ENCODE results near the gene ALDH9A1. TPM values are rescaled to one million over a fixed set of nuclear protein-coding genes. Genes with fewer than 3 reads are reported as not detected.

The ALDH9A1 gene
- total and polyA plus RNA-seq, 10 of the 15 experiments (the other 5 are each of a cell fraction or from before 2014, with no cell fraction given), result 25.7 to 106 (median 36.3) TPM

GRCh38 chr1:165686121-165686970 is 12.0 kb downstream of the ALDH9A1 start:
- Histone ChIP-seq H2AFZ (ENCODE audit: control insufficient read depth, low read depth, low read length) (peak overlapping the region; percentile 28), H3K4me3 (peak overlapping the region; percentile 21), H3K9me3 (replicated peaks; ENCODE audit: control insufficient read depth, insufficient read depth, low read length) (no peaks in the 10 kb centered on the region; the same call in 2 of the 3 replicates), H3K4me2 (ENCODE audit: control insufficient read depth, insufficient read depth) (peak overlapping the region; percentile 76), H3K4me1 (ENCODE audit: control insufficient read depth, insufficient read depth, low read length) (peaks cover 10% of the 10 kb centered on the region), H3K27ac (ENCODE audit: control insufficient read depth, insufficient read depth) (peak overlapping the region; percentile 77), H3K27me3 (replicated peaks in 1 of 2; ENCODE audit: control insufficient read depth in 2 of 2, insufficient read depth in 2 of 2, low read length in 1 of 2) (no peaks in the 10 kb centered on the region), H3K79me2 (ENCODE audit: control insufficient read depth, insufficient read depth, low read length) (peaks cover 18% of the 10 kb centered on the region), H3K9ac (ENCODE audit: control insufficient read depth, insufficient read depth, low read length) (peak overlapping the region; percentile 33; the same call in 1 of the 2 replicates), H3K36me3 (ENCODE audit: control insufficient read depth in 2 of 2, insufficient read depth in 2 of 2, low read length in 1 of 2) (peaks cover 0 to 30% of the 10 kb centered on the region in 2 experiments; a peak in 3 of 4 replicates), H4K20me1 (ENCODE audit: control insufficient read depth, insufficient read depth) (no peaks in the 10 kb centered on the region)
- ATAC-seq (peak; percentile 90), DNase-seq (ENCODE audit: low read depth, low spot score) (peak; percentile 24), FAIRE-seq (no peak)
- 41% methylated on average over 6 of the region's 6 CpGs for WGBS (ENCODE audit: insufficient coverage, insufficient replicate concordance, low lambda C conversion rate, missing lambda C conversion rate)
- POLR2A ChIA-PET, result interaction anchor here (0.7 to 1.7 kb wide), 5 partner anchors 11 to 237 kb away, joined by 3 to 13 read pairs (median 3); partner anchors contain the start of gene ALDH9A1
- CTCF ChIA-PET, result interaction anchor here (0.7 to 6.5 kb wide), 34 partner anchors 9 to 240 kb away, joined by 3 to 62 read pairs (median 4); partner anchors contain the start of genes ALDH9A1, TMCO1 and UCK2
- BruUV-seq (replicated peaks), result no TSS peak
- RAD21 ChIA-PET (ENCODE audit: unreplicated experiment), result interaction anchor here (0.7 to 2.2 kb wide), 16 partner anchors 10 to 228 kb away, joined by 3 to 21 read pairs (median 3); partner anchors contain the start of genes ALDH9A1 and TMCO1
- in situ Hi-C loops (cut with MboI), result no loop called here
- intact Hi-C loops (cut with micrococcal nuclease; ENCODE audit: unreplicated experiment), result no loop called here
- SMC1A ChIA-PET (ENCODE audit: uncharacterized antibody, unreplicated experiment), result interaction anchor here (0.6 to 2.5 kb wide), 24 partner anchors 11 to 484 kb away, joined by 3 to 26 read pairs (median 4); partner anchors contain the start of genes ALDH9A1, MGST3 and TMCO1
- TF ChIP-seq BCLAF1 (IDR thresholded peaks at IDR 0.05), result no peak
- no peak for TF ChIP-seq GATAD2B (conservative IDR thresholded peaks at IDR 0.05; ENCODE audit: low read depth)
- no peak for TF ChIP-seq FOXK2 (IDR thresholded peaks at IDR 0.05)
- peak; percentile 32 for TF ChIP-seq RAD21 (IDR thresholded peaks at IDR 0.05; ENCODE audit: insufficient read depth, low read depth, low read length)
- TF ChIP-seq RELA (IDR thresholded peaks at IDR 0.05; ENCODE audit: borderline replicate concordance, partially characterized antibody), result no peak
- no peak for TF ChIP-seq BCL11A (IDR thresholded peaks at IDR 0.05; ENCODE audit: low read depth, low read length)
- no peak for TF ChIP-seq GABPA (IDR thresholded peaks at IDR 0.05; ENCODE audit: low read depth)
- no peak for TF ChIP-seq DPF2 (IDR thresholded peaks at IDR 0.05)
- no peak for TF ChIP-seq SIN3A (IDR thresholded peaks at IDR 0.05; ENCODE audit: low read depth, low read length)
- TF ChIP-seq NRF1 (conservative IDR thresholded peaks at IDR 0.05; ENCODE audit: low read depth, low read length), result no peak
- TF ChIP-seq CBFB (IDR thresholded peaks at IDR 0.05; ENCODE audit: low read depth), result no peak
- TF ChIP-seq MAX (IDR thresholded peaks at IDR 0.05; ENCODE audit: low read depth, low read length), result no peak
- TF ChIP-seq EED (IDR thresholded peaks at IDR 0.05; ENCODE audit: low read depth), result no peak
- no peak for TF ChIP-seq HDGF (IDR thresholded peaks at IDR 0.05)
- no peak for TF ChIP-seq REST (IDR thresholded peaks at IDR 0.05; ENCODE audit: low read depth, low read length)

Measured in GM12878 (cell line).